Measurements from ENCODE around the gene CST7.

The CST7 gene

GRCh38 chr20:24953209-24953575 lies 4.1 kb downstream of the CST7 start:
- Histone ChIP-seq H3K9ac (ENCODE audit: low read depth, low read length) (no peak overlapping the region), H3K9me3 (replicated peaks; ENCODE audit: low read length) (no peaks in the 10 kb centered on the region), H3K36me3 (ENCODE audit: insufficient read depth, low read length) (peaks cover 11% of the 10 kb centered on the region), H3K4me2 (ENCODE audit: low read length) (no peak overlapping the region), H3K27me3 (ENCODE audit: control insufficient read depth, insufficient read depth, low read length) (peaks cover 14% of the 10 kb centered on the region), H3K4me1 (ENCODE audit: control insufficient read depth, insufficient read depth, low read length) (peaks cover 4% of the 10 kb centered on the region), H3K4me3 (ENCODE audit: low read length) (no peak overlapping the region)

- H3K4me1 ChIP-seq (ENCODE audit: control insufficient read depth, insufficient read depth, low read length), result peaks cover 4% of the 10 kb centered on the region
Measured at GRCh38 chr20:24953621-24954133, 4.6 kb downstream of the CST7 start.

GRCh38 chr20:24954151-24954550 lies 5.1 kb downstream of the CST7 start:
- H3K9ac ChIP-seq (ENCODE audit: low read depth, low read length), result no peak overlapping the region
- H3K4me3 ChIP-seq (ENCODE audit: low read length), result no peak overlapping the region
- H3K4me2 ChIP-seq (ENCODE audit: low read length), result no peak overlapping the region
- H3K9me3 ChIP-seq (replicated peaks; ENCODE audit: low read length), result no peaks in the 10 kb centered on the region
- H3K36me3 ChIP-seq (ENCODE audit: insufficient read depth, low read length), result peaks cover 14% of the 10 kb centered on the region
- peaks cover 4% of the 10 kb centered on the region for H3K4me1 ChIP-seq (ENCODE audit: control insufficient read depth, insufficient read depth, low read length)
- peaks cover 14% of the 10 kb centered on the region for H3K27me3 ChIP-seq (ENCODE audit: control insufficient read depth, insufficient read depth, low read length)

More at GRCh38 chr20:24953621-24954133, 4.6 kb downstream of the CST7 start:
- Histone ChIP-seq H3K9me3 (replicated peaks; ENCODE audit: low read length) (no peaks in the 10 kb centered on the region), H3K27me3 (ENCODE audit: control insufficient read depth, insufficient read depth, low read length) (peaks cover 14% of the 10 kb centered on the region), H3K36me3 (ENCODE audit: insufficient read depth, low read length) (peaks cover 13% of the 10 kb centered on the region), H3K4me3 (ENCODE audit: low read length) (no peak overlapping the region), H3K9ac (ENCODE audit: low read depth, low read length) (no peak overlapping the region), H3K4me2 (ENCODE audit: low read length) (no peak overlapping the region)

- Histone ChIP-seq H3K36me3 (ENCODE audit: insufficient read depth, low read length) (peaks cover 14% of the 10 kb centered on the region), H3K4me1 (ENCODE audit: control insufficient read depth, insufficient read depth, low read length) (peaks cover 4% of the 10 kb centered on the region)
Measured at GRCh38 chr20:24954566-24954965, 5.5 kb downstream of the CST7 start.

GRCh38 chr20:24955045-24955444 lies 6.0 kb downstream of the CST7 start:
- H3K9me3 ChIP-seq (replicated peaks; ENCODE audit: low read length), result no peaks in the 10 kb centered on the region
- H3K4me3 ChIP-seq (ENCODE audit: low read length), result no peak overlapping the region
- no peak overlapping the region for H3K4me2 ChIP-seq (ENCODE audit: low read length)
- H3K27me3 ChIP-seq (ENCODE audit: control insufficient read depth, insufficient read depth, low read length), result peaks cover 10% of the 10 kb centered on the region
- H3K9ac ChIP-seq (ENCODE audit: low read depth, low read length), result no peak overlapping the region
- peaks cover 4% of the 10 kb centered on the region for H3K4me1 ChIP-seq (ENCODE audit: control insufficient read depth, insufficient read depth, low read length)
- peaks cover 14% of the 10 kb centered on the region for H3K36me3 ChIP-seq (ENCODE audit: insufficient read depth, low read length)

More at GRCh38 chr20:24954566-24954965, 5.5 kb downstream of the CST7 start:
- no peaks in the 10 kb centered on the region for H3K9me3 ChIP-seq (replicated peaks; ENCODE audit: low read length)
- no peak overlapping the region for H3K4me2 ChIP-seq (ENCODE audit: low read length)
- no peak overlapping the region for H3K9ac ChIP-seq (ENCODE audit: low read depth, low read length)
- peaks cover 14% of the 10 kb centered on the region for H3K27me3 ChIP-seq (ENCODE audit: control insufficient read depth, insufficient read depth, low read length)
- no peak overlapping the region for H3K4me3 ChIP-seq (ENCODE audit: low read length)

DNA sequence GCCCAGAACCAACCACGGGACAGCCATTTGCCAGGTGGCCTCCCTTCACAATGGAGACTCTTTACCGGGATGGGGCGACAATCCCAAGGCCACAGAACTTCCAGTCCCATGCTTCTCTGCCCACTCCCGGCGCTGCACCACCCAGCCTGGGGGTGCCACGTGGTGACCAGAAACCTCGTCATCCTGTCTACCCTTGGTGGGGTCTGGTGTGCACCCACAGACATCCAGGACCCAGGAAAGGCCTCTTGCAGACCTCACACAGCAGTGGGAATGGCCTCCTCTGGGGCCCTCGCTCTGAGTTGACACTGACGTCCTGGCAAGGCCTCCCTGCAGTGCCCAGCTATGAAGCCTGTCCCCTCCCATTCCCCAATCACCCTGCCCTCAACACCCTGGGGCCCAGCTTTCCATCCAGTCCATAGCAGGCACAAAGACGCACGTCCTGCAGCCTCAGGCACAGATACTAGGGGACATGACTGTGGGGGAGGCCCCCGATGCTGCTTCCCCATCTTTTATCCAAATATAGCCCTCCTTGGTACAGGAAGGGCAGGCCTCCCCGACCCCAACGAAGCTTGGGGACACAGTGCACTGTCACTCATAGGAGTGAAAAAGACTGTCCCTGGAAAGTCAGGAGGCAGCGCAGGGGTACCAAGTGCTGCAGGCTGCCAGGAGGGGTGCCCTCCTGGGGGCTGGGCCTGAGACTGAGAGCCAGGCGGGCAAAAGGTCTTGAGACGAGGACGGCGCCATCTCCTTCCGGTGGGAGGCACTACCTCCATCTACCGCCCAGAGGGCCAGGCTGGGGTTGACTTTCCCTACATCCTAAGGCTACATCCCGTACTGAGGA lies 7.2 kb downstream of the CST7 start:
- no peak overlapping the region for H3K4me3 ChIP-seq (ENCODE audit: low read length)
- H3K9me3 ChIP-seq (replicated peaks; ENCODE audit: low read length), result no peaks in the 10 kb centered on the region
- H3K9ac ChIP-seq (ENCODE audit: low read depth, low read length), result no peak overlapping the region
- H3K4me2 ChIP-seq (ENCODE audit: low read length), result no peak overlapping the region
- no peaks in the 10 kb centered on the region for H3K4me1 ChIP-seq (ENCODE audit: control insufficient read depth, insufficient read depth, low read length)
- peaks cover 1% of the 10 kb centered on the region for H3K27me3 ChIP-seq (ENCODE audit: control insufficient read depth, insufficient read depth, low read length)
- peaks cover 20% of the 10 kb centered on the region for H3K36me3 ChIP-seq (ENCODE audit: insufficient read depth, low read length)

- Histone ChIP-seq H3K4me1 (ENCODE audit: control insufficient read depth, insufficient read depth, low read length) (no peaks in the 10 kb centered on the region), H3K4me3 (ENCODE audit: low read length) (no peak overlapping the region), H3K4me2 (ENCODE audit: low read length) (no peak overlapping the region), H3K27me3 (ENCODE audit: control insufficient read depth, insufficient read depth, low read length) (no peaks in the 10 kb centered on the region), H3K9ac (ENCODE audit: low read depth, low read length) (no peak overlapping the region), H3K9me3 (replicated peaks; ENCODE audit: low read length) (no peaks in the 10 kb centered on the region), H3K36me3 (ENCODE audit: insufficient read depth, low read length) (peaks cover 20% of the 10 kb centered on the region)
Measured at GRCh38 chr20:24957326-24958016, 8.4 kb downstream of the CST7 start.

- no peaks in the 10 kb centered on the region for H3K4me1 ChIP-seq (ENCODE audit: control insufficient read depth, insufficient read depth, low read length)
- no peak overlapping the region for H3K9ac ChIP-seq (ENCODE audit: low read depth, low read length)
- H3K4me3 ChIP-seq (ENCODE audit: low read length), result no peak overlapping the region
- H3K9me3 ChIP-seq (replicated peaks; ENCODE audit: low read length), result no peaks in the 10 kb centered on the region
- H3K4me2 ChIP-seq (ENCODE audit: low read length), result no peak overlapping the region
- peaks cover 32% of the 10 kb centered on the region for H3K36me3 ChIP-seq (ENCODE audit: insufficient read depth, low read length)
- no peaks in the 10 kb centered on the region for H3K27me3 ChIP-seq (ENCODE audit: control insufficient read depth, insufficient read depth, low read length)
Measured at GRCh38 chr20:24958506-24959385, 9.7 kb downstream of the CST7 start.

DNA sequence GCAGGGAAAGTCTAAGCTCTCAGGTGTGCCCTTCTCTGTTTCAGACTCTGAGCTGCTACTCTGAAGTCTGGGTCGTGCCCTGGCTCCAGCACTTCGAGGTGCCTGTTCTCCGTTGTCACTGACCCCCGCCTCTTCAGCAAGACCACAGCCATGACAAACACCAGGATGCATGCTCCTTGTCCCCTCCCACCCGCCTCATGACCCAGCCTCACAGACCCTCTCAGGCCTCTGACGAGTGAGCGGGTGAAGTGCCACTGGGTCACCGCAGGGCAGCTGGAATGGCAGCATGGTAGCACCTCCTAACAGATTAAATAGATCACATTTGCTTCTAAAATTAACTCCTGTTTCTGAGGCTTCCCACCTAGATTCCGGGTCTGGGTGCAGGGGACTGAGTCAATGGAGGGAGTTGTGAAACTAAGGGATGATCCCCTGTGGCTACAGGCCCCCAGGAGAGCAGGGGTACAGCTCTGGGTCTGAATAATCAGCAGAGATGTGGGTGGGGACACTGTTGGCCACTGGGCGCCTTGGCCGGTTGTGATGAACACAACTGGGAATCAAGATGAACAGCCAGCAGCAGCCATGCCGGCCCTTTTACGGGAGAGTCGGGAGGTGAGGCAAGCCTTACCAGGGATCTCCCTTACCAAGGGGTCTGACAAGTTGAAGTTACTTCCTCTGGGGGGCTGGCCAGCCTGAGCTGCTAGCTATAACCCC lies 10.7 kb downstream of the CST7 start:
- Histone ChIP-seq H3K9ac (ENCODE audit: low read depth, low read length) (no peak overlapping the region), H3K27me3 (ENCODE audit: control insufficient read depth, insufficient read depth, low read length) (no peaks in the 10 kb centered on the region), H3K4me3 (ENCODE audit: low read length) (no peak overlapping the region), H3K9me3 (replicated peaks; ENCODE audit: low read length) (no peaks in the 10 kb centered on the region), H3K4me2 (ENCODE audit: low read length) (no peak overlapping the region), H3K36me3 (ENCODE audit: insufficient read depth, low read length) (peaks cover 40% of the 10 kb centered on the region), H3K4me1 (ENCODE audit: control insufficient read depth, insufficient read depth, low read length) (no peaks in the 10 kb centered on the region)

GRCh38 chr20:24960302-24960801 lies 11.3 kb downstream of the CST7 start:
- Histone ChIP-seq H3K9ac (ENCODE audit: low read depth, low read length) (no peak overlapping the region), H3K4me3 (ENCODE audit: low read length) (no peak overlapping the region), H3K4me2 (ENCODE audit: low read length) (no peak overlapping the region), H3K4me1 (ENCODE audit: control insufficient read depth, insufficient read depth, low read length) (no peaks in the 10 kb centered on the region), H3K27me3 (ENCODE audit: control insufficient read depth, insufficient read depth, low read length) (no peaks in the 10 kb centered on the region), H3K9me3 (replicated peaks; ENCODE audit: low read length) (no peaks in the 10 kb centered on the region), H3K36me3 (ENCODE audit: insufficient read depth, low read length) (peaks cover 46% of the 10 kb centered on the region)
